Endothelial cell of umbilical vein (primary cell): ENCODE data around the gene OXNAD1. TPM values are rescaled to one million over a fixed set of nuclear protein-coding genes. Genes with fewer than 3 reads are reported as not detected.

Experiments used
- BruUV-seq: library from RNA; stranded (reverse); fragments of 400-500 nt; replicated peaks from 2 replicates; lab custom pipeline; 2021; lab: Mats Ljungman, UMichigan
- CTCF ChIA-PET: fragments of 300-600, 350-600 bp; sonication (Branson Sonifier 250); formaldehyde crosslinking; loops from one replicate; lab custom pipeline; 2021; ENCODE audit warnings: antibody characterized with exemption, inconsistent platforms; lab: Charles Lee
- POLR2A ChIA-PET: fragments of 300-600, 350-600 bp; sonication (Branson Sonifier 250); formaldehyde crosslinking; loops from one replicate; lab custom pipeline; 2021; ENCODE audit warnings: antibody characterized with exemption, inconsistent platforms; lab: Charles Lee
- DNase-seq: peaks from one replicate; pipeline ENCODE4 v3.0.0-alpha.2; 2011; ENCODE audit warnings: low read depth, low spot score
- FAIRE-seq: peaks from 2 replicates; lab custom pipeline; 2011; peaks lifted over from hg19 to GRCh38; lab: Jason Lieb, UNC
- H2AFZ ChIP-seq: 2 replicates; pipeline ENCODE4 v1.6.0; 2012; ENCODE audit warnings: low read depth, low read length, control low read depth, inconsistent platforms
- H3K27ac ChIP-seq: 2 replicates; pipeline ENCODE4 v1.5.1; 2011; ENCODE audit warnings: low read depth, mild to moderate bottlenecking, control low read depth, low read length, moderate library complexity; ENCODE audit not compliant: insufficient read depth
- H3K27me3 ChIP-seq, 2 experiments: 2 replicates each; pipeline versions ENCODE4 v1.6.0 to v1.6.1; 2011; ENCODE audit warnings: low read length in 2 of 2, mixed read lengths in 1 of 2; ENCODE audit not compliant: control insufficient read depth in 2 of 2, insufficient read depth in 2 of 2
- H3K36me3 ChIP-seq, 2 experiments: 2 replicates in 1 of 2; 3 replicates in 1 of 2; pipeline ENCODE4 v1.5.1; 2011; ENCODE audit warnings: low read length in 2 of 2, mild to moderate bottlenecking in 1 of 2, moderate library complexity in 1 of 2; ENCODE audit not compliant: control insufficient read depth in 2 of 2, insufficient read depth in 2 of 2; ENCODE audit errors: extremely low read depth in 1 of 2
- H3K4me1 ChIP-seq: 3 replicates; pipeline ENCODE4 v1.5.1; 2011; ENCODE audit warnings: mild to moderate bottlenecking, low read length; ENCODE audit not compliant: control insufficient read depth, insufficient read depth; ENCODE audit errors: extremely low read depth
- H3K4me2 ChIP-seq: 2 replicates; pipeline ENCODE4 v1.6.1; 2011; ENCODE audit warnings: low read length, control low read depth, mixed read lengths; ENCODE audit not compliant: insufficient read depth
- H3K4me3 ChIP-seq, 3 experiments: fragments of 200-600 bp in 1 of 3; sonication (generic), shearing (Covaris generic) in 1 of 3; replicated peaks in 1 of 3; 2 replicates each; pipeline ENCODE4 v1.5.1; 2011 to 2016; ENCODE audit warnings: control low read depth in 3 of 3, low read length in 3 of 3, mild to moderate bottlenecking in 2 of 3, inconsistent platforms in 1 of 3, low read depth in 1 of 3, moderate library complexity in 1 of 3; ENCODE audit not compliant: insufficient read depth in 1 of 3
- H3K79me2 ChIP-seq: 2 replicates; pipeline ENCODE4 v1.6.0; 2012; ENCODE audit warnings: low read length, inconsistent platforms; ENCODE audit not compliant: control insufficient read depth, insufficient read depth
- H3K9ac ChIP-seq: replicated peaks from 2 replicates; pipeline ENCODE3; 2011; ENCODE audit warnings: low read length, control low read depth; ENCODE audit not compliant: insufficient read depth; ENCODE audit errors: extremely low read depth
- H3K9me1 ChIP-seq: replicated peaks from 3 replicates; pipeline ENCODE4 v1.6.0; 2011; ENCODE audit warnings: mild to moderate bottlenecking, low read length; ENCODE audit not compliant: control insufficient read depth, insufficient read depth; ENCODE audit errors: extremely low read depth
- H3K9me3 ChIP-seq: replicated peaks from 2 replicates; pipeline ENCODE4 v1.5.1; 2012; ENCODE audit warnings: low read length, inconsistent platforms; ENCODE audit not compliant: control insufficient read depth, insufficient read depth
- H4K20me1 ChIP-seq: replicated peaks from 2 replicates; pipeline ENCODE3; 2011; ENCODE audit warnings: mild to moderate bottlenecking, low read length; ENCODE audit not compliant: control insufficient read depth, insufficient read depth; ENCODE audit errors: extremely low read depth
- CTCF ChIP-seq, 2 donors: IDR thresholded peaks; 1 replicate in 1 of 2; 2 replicates in 1 of 2; pipeline ENCODE4 v1.5.1; 2011; ENCODE audit warnings: low read length in 2 of 2, mild to moderate bottlenecking in 2 of 2, moderate library complexity in 2 of 2, control low read depth in 1 of 2, inconsistent platforms in 1 of 2, low read depth in 1 of 2; ENCODE audit not compliant: insufficient read depth in 1 of 2; ENCODE audit errors: extremely low read depth in 1 of 2
- EZH2 ChIP-seq: IDR thresholded peaks from 2 replicates; pipeline ENCODE4 v1.6.1; 2012; ENCODE audit warnings: borderline replicate concordance, low read depth, mild to moderate bottlenecking, moderate library complexity, low read length, inconsistent platforms; ENCODE audit not compliant: severe bottlenecking
- FOS ChIP-seq: IDR thresholded peaks from 2 replicates; pipeline ENCODE4 v1.6.1; 2011; ENCODE audit warnings: mild to moderate bottlenecking, low read length, moderate library complexity, borderline replicate concordance; ENCODE audit not compliant: insufficient read depth
- GATA2 ChIP-seq: IDR thresholded peaks from 2 replicates; pipeline ENCODE4 v1.7.0; 2011; ENCODE audit warnings: low read depth, mild to moderate bottlenecking, moderate library complexity, mixed read lengths, low read length; ENCODE audit not compliant: insufficient read length, insufficient read depth
- JUN ChIP-seq: IDR thresholded peaks from 2 replicates; pipeline ENCODE4 v1.6.1; 2011; ENCODE audit warnings: borderline replicate concordance, low read depth; ENCODE audit not compliant: insufficient read length, insufficient read depth
- MAX ChIP-seq: IDR thresholded peaks from 2 replicates; pipeline ENCODE4 v1.6.1; 2011; ENCODE audit not compliant: insufficient read depth, insufficient read length
- MYC ChIP-seq: IDR thresholded peaks from one replicate; pipeline ENCODE4 v1.6.1; 2011; ENCODE audit warnings: mild to moderate bottlenecking, low read depth, low read length
- POLR2A ChIP-seq: IDR thresholded peaks from 2 replicates; pipeline ENCODE4 v1.6.1; 2012; ENCODE audit warnings: low read depth, mild to moderate bottlenecking, control low read depth, low read length
- POLR2AphosphoS5 ChIP-seq: IDR thresholded peaks from 2 replicates; pipeline ENCODE4 v1.6.1; 2012; ENCODE audit warnings: low read depth, mild to moderate bottlenecking, control low read depth, low read length, moderate library complexity; ENCODE audit not compliant: insufficient read depth
- dilution Hi-C: fragments of 300-500 bp; cut with MboI; formaldehyde crosslinking; loops from one replicate; pipeline ENCODE4 v1.15.0; 2019; ENCODE audit warnings: low sequenced_read_pairs; ENCODE audit not compliant: extremely low pct_ligation_motif_present
- intact Hi-C: fragments of 100-400 bp; cut with micrococcal nuclease; formaldehyde crosslinking; loops from one replicate; pipeline ENCODE4 v1.10.0; 2022
- polyA plus RNA-seq, 4 experiments: library from polyadenylated mRNA; depleted of rRNA in 3 of 4; stranded (reverse) in 3 of 4; unstranded in 1 of 4; fragments of >200 nt; gene quantifications; 2 replicates each; pipeline versions ENCODE4 v1.2.1 to v1.2.3, GENCODE V29; 2011 to 2012; ENCODE audit warnings: missing spikeins in 1 of 4
- total RNA-seq: library from RNA; stranded (reverse); gene quantifications from 2 replicates; pipeline ENCODE4 v1.2.3, GENCODE V29; 2021

Gene OXNAD1
- total and polyA plus RNA-seq, 2 donors (not counting 3 experiments of a cell fraction or from before 2014, with no cell fraction given) = 5.5 to 9.7 TPM

GRCh38 chr3:16294844-16295243 is 29.8 kb downstream of the OXNAD1 start:
- Histone ChIP-seq H3K79me2 (no peaks in the 10 kb centered on the region), H4K20me1 (no peaks in the 10 kb centered on the region), H3K4me1 (peaks cover 2% of the 10 kb centered on the region), H3K9me1 (no peaks in the 10 kb centered on the region), H3K4me2 (no peak overlapping the region), H3K36me3 (peaks cover 0 to 5% of the 10 kb centered on the region in 2 experiments), H3K27ac (no peak overlapping the region), H3K9me3 (no peaks in the 10 kb centered on the region), H3K4me3 (no peak overlapping the region), H3K27me3 (no peaks in the 10 kb centered on the region), H2AFZ (no peak overlapping the region), H3K9ac (no peak overlapping the region)
- no TSS peak for BruUV-seq
- ChIA-PET CTCF (interaction anchor here (1.1 to 3.6 kb wide), 6 partner anchors 27 to 255 kb away, joined by 3 to 19 read pairs (median 4); no protein-coding TSS in a partner anchor), POLR2A (no interaction called here)
- no peak for DNase-seq
- dilution Hi-C loops (no loop called here), intact Hi-C loops (no loop called here)
- no peak for FAIRE-seq
- TF ChIP-seq FOS = no peak
- TF ChIP-seq POLR2A = no peak
- TF ChIP-seq JUN = no peak
- TF ChIP-seq POLR2AphosphoS5 = no peak
- no peak for TF ChIP-seq MYC
- TF ChIP-seq MAX = no peak
- TF ChIP-seq EZH2 = no peak
- no peak for TF ChIP-seq GATA2
- TF ChIP-seq CTCF (IDR thresholded peaks at IDR 0.05; ENCODE audit: extremely low read depth in 1 of 2, insufficient read depth in 1 of 2, low read depth in 1 of 2, low read length in 2 of 2) = no peak
